Peyer's patch (tissue), 4 donors: ENCODE results near the gene KLHL7.

ENCODE experiments used
- CTCF ChIP-seq, 6 experiments: fragments of 450-650 bp in 4 of 6; fragments of 200-600 bp in 2 of 6; sonication (generic) in 1 of 6; IDR thresholded peaks; one replicate each; pipeline ENCODE4 v1.5.1; 2017 to 2019; ENCODE audit warnings: antibody characterized with exemption in 6 of 6, mild to moderate bottlenecking in 3 of 6, moderate library complexity in 1 of 6
- POLR2A ChIP-seq, 2 donors: fragments of 450-650 bp; IDR thresholded peaks; one replicate each; pipeline ENCODE4 v1.5.1; 2017; ENCODE audit warnings: antibody characterized with exemption in 2 of 2, mild to moderate bottlenecking in 2 of 2, moderate library complexity in 2 of 2

DNA sequence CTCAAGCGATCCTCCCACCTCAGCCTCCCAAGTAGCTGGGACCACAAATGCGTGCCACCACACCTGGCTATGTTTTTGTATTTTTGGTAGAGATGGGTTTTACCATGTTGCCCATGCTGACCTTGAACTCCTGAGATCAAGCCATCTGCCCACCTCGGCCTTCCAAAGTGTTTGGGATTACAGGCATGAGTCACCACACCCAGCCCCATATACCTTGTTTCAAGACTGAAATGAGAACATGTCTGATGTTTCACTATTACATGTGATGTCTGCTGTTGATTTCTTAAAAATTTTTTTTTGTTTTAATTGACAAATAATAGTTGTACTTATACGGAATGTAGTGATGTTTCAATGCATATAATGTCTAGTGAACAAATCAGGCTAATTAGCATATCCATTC is 14.5 kb downstream of the KLHL7 start:
- TF ChIP-seq CTCF (IDR thresholded peaks at IDR 0.05) (no peak), POLR2A (IDR thresholded peaks at IDR 0.05) (no peak)
